Measurements from ENCODE around the gene SMG7.

Gene SMG7

GRCh38 chr1:183577897-183578465 lies 105.7 kb downstream of the SMG7 start (continued):
- TF ChIP-seq ZNF529 (tag by site-specific recombination; IDR thresholded peaks at IDR 0.05; ENCODE audit: insufficient replicate concordance): no peak

- POLR2A ChIA-PET: no interaction called here
- H3K36me3 ChIP-seq (ENCODE audit: control insufficient read depth in 2 of 2, insufficient read depth in 1 of 2, low read length in 2 of 2): no peaks in the 10 kb centered on the region
- no peak for TF ChIP-seq ZNF2 (tag by site-specific recombination; IDR thresholded peaks at IDR 0.05)
- TF ChIP-seq OVOL3 (tag by site-specific recombination; IDR thresholded peaks at IDR 0.05): no peak
- TF ChIP-seq ZSCAN23 (tag by site-specific recombination; IDR thresholded peaks at IDR 0.05): no peak
- no peak for TF ChIP-seq SCRT2 (tag by site-specific recombination; IDR thresholded peaks at IDR 0.05)
- no peak for TF ChIP-seq ZNF311 (tag by site-specific recombination; IDR thresholded peaks at IDR 0.05; ENCODE audit: borderline replicate concordance)
- TF ChIP-seq ZIC2 (tag by site-specific recombination; IDR thresholded peaks at IDR 0.05): no peak
- no peak for TF ChIP-seq ZNF404 (tag by site-specific recombination; IDR thresholded peaks at IDR 0.05)
- no peak for TF ChIP-seq ZNF335 (tag by site-specific recombination; conservative IDR thresholded peaks at IDR 0.05)
- no peak for TF ChIP-seq ZNF704 (tag by site-specific recombination; IDR thresholded peaks at IDR 0.05)
- no peak for TF ChIP-seq ZSCAN30 (tag by site-specific recombination; IDR thresholded peaks at IDR 0.05)
- no peaks in the 10 kb centered on the region for H3K4me1 ChIP-seq (ENCODE audit: control insufficient read depth, insufficient read depth, low read length)
- no peaks in the 10 kb centered on the region for H3K9me3 ChIP-seq (ENCODE audit: control insufficient read depth, insufficient read depth, low read depth, low read length)
- CTCF ChIA-PET: interaction anchor here (0.7 to 1.1 kb wide), 3 partner anchors 11 to 1210 kb away, joined by 3 to 6 read pairs (median 4); no protein-coding TSS in a partner anchor
- no peak overlapping the region for H3K27ac ChIP-seq (ENCODE audit: extremely low read depth, low read depth, low read length)
- no peak overlapping the region for H3K4me3 ChIP-seq (ENCODE audit: low read depth, low read length)
Measured at GRCh38 chr1:183578856-183579255, 106.6 kb downstream of the SMG7 start.

- no peaks in the 10 kb centered on the region for H3K9me3 ChIP-seq (ENCODE audit: control insufficient read depth, insufficient read depth, low read depth, low read length)
- POLR2A ChIA-PET: no interaction called here
- H3K36me3 ChIP-seq (ENCODE audit: control insufficient read depth in 2 of 2, insufficient read depth in 1 of 2, low read length in 2 of 2): no peaks in the 10 kb centered on the region
- no peaks in the 10 kb centered on the region for H3K4me1 ChIP-seq (ENCODE audit: control insufficient read depth, insufficient read depth, low read length)
- CTCF ChIA-PET: interaction anchor here (0.6 to 1.0 kb wide), 4 partner anchors 11 to 56 kb away, joined by 3 to 4 read pairs (median 3); no protein-coding TSS in a partner anchor
- H3K27ac ChIP-seq (ENCODE audit: extremely low read depth, low read depth, low read length): no peak overlapping the region
- no peak overlapping the region for H3K4me3 ChIP-seq (ENCODE audit: low read depth, low read length)
- TF ChIP-seq ZIC2 (tag by site-specific recombination; IDR thresholded peaks at IDR 0.05) (peak; percentile 29; the same call in 1 of the 2 replicates), ZNF560 (tag by site-specific recombination; IDR thresholded peaks at IDR 0.05; ENCODE audit: borderline replicate concordance) (no peak), ZNF555 (tag by site-specific recombination; conservative IDR thresholded peaks at IDR 0.05) (no peak), ZNF654 (tag by site-specific recombination; IDR thresholded peaks at IDR 0.05; ENCODE audit: low read depth) (peak; percentile 19; the same call in 1 of the 2 replicates), ZNF138 (tag by site-specific recombination; IDR thresholded peaks at IDR 0.05; ENCODE audit: borderline replicate concordance) (no peak), ZNF530 (tag by site-specific recombination; IDR thresholded peaks at IDR 0.05; ENCODE audit: low read depth) (no peak), BCL11A (tag by site-specific recombination; IDR thresholded peaks at IDR 0.05; ENCODE audit: low read depth) (no peak), GLI2 (tag by site-specific recombination; IDR thresholded peaks at IDR 0.05; ENCODE audit: borderline replicate concordance, low read depth) (no peak), ZNF561 (tag by site-specific recombination; IDR thresholded peaks at IDR 0.05; ENCODE audit: borderline replicate concordance) (no peak), ZEB2 (tag by site-specific recombination; IDR thresholded peaks at IDR 0.05) (no peak)
- TF ChIP-seq, protein P1, sequence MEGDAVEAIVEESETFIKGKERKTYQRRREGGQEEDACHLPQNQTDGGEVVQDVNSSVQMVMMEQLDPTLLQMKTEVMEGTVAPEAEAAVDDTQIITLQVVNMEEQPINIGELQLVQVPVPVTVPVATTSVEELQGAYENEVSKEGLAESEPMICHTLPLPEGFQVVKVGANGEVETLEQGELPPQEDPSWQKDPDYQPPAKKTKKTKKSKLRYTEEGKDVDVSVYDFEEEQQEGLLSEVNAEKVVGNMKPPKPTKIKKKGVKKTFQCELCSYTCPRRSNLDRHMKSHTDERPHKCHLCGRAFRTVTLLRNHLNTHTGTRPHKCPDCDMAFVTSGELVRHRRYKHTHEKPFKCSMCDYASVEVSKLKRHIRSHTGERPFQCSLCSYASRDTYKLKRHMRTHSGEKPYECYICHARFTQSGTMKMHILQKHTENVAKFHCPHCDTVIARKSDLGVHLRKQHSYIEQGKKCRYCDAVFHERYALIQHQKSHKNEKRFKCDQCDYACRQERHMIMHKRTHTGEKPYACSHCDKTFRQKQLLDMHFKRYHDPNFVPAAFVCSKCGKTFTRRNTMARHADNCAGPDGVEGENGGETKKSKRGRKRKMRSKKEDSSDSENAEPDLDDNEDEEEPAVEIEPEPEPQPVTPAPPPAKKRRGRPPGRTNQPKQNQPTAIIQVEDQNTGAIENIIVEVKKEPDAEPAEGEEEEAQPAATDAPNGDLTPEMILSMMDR (tag by site-specific recombination; IDR thresholded peaks at IDR 0.05): peak; percentile 52
- TF ChIP-seq, protein P2, sequence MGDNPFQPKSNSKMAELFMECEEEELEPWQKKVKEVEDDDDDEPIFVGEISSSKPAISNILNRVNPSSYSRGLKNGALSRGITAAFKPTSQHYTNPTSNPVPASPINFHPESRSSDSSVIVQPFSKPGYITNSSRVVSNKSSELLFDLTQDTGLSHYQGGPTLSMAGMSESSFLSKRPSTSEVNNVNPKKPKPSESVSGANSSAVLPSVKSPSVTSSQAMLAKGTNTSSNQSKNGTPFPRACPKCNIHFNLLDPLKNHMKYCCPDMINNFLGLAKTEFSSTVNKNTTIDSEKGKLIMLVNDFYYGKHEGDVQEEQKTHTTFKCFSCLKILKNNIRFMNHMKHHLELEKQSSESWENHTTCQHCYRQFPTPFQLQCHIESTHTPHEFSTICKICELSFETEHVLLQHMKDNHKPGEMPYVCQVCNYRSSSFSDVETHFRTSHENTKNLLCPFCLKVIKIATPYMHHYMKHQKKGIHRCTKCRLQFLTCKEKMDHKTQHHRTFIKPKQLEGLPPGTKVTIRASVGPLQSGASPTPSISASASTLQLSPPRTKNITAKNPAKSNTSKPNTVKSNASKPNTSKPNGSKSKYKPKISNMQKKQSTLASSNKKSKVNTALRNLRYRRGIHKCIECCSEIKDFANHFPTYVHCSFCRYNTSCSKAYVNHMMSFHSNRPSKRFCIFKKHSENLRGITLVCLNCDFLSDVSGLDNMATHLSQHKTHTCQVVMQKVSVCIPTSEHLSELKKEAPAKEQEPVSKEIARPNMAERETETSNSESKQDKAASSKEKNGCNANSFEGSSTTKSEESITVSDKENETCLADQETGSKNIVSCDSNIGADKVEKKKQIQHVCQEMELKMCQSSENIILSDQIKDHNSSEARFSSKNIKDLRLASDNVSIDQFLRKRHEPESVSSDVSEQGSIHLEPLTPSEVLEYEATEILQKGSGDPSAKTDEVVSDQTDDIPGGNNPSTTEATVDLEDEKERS (tag by site-specific recombination; IDR thresholded peaks at IDR 0.05): no peak
- TF ChIP-seq, protein P3, sequence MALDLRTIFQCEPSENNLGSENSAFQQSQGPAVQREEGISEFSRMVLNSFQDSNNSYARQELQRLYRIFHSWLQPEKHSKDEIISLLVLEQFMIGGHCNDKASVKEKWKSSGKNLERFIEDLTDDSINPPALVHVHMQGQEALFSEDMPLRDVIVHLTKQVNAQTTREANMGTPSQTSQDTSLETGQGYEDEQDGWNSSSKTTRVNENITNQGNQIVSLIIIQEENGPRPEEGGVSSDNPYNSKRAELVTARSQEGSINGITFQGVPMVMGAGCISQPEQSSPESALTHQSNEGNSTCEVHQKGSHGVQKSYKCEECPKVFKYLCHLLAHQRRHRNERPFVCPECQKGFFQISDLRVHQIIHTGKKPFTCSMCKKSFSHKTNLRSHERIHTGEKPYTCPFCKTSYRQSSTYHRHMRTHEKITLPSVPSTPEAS (tag by site-specific recombination; IDR thresholded peaks at IDR 0.05): peak; percentile 60
- TF ChIP-seq, protein P4, sequence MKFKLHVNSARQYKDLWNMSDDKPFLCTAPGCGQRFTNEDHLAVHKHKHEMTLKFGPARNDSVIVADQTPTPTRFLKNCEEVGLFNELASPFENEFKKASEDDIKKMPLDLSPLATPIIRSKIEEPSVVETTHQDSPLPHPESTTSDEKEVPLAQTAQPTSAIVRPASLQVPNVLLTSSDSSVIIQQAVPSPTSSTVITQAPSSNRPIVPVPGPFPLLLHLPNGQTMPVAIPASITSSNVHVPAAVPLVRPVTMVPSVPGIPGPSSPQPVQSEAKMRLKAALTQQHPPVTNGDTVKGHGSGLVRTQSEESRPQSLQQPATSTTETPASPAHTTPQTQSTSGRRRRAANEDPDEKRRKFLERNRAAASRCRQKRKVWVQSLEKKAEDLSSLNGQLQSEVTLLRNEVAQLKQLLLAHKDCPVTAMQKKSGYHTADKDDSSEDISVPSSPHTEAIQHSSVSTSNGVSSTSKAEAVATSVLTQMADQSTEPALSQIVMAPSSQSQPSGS (tag by site-specific recombination; IDR thresholded peaks at IDR 0.05; ENCODE audit: low read depth): no peak
Measured at GRCh38 chr1:183580281-183580682, 108.0 kb downstream of the SMG7 start.

All from HEK293 (cell line).